SU-DHL-6 (cell line): ENCODE results near the gene USP25.

Experiments
- EZH2phosphoT487 ChIP-seq: fragments of 200-600 bp; sonication (generic), shearing (Covaris generic); conservative IDR thresholded peaks from 2 replicates; pipeline ENCODE4 v1.6.1; 2018; ENCODE audit warnings: mild to moderate bottlenecking, antibody characterized with exemption, low read length, moderate library complexity, mixed read lengths
- TF ChIP-seq, protein P1 (sequence below): fragments of 200-600 bp; sonication (generic); IDR thresholded peaks from one replicate; pipeline ENCODE4 v1.5.1; 2017; ENCODE audit warnings: antibody characterized with exemption, mild to moderate bottlenecking, low read length, moderate library complexity; ENCODE audit not compliant: insufficient read depth, poor library complexity, severe bottlenecking

DNA sequence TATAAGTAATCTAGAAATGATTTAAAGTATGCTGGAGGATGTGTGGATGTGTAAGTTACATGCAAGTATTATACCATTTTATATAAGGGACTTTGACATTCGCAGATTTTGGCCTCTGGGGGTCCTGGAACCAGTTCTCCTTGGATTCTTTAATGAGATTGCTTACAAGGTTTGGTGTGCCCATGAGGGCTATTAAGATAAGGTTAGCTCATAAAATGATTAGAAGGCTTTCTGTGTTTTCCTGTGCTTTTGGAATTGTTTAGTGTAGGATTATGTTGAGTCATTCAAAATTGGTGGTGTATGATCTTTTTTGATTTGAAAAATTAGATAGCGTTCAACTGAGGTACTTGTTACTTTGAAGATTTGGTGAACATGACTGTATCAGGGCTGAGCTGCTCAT is 5.6 kb downstream of the USP25 start:
- TF ChIP-seq, protein P1, sequence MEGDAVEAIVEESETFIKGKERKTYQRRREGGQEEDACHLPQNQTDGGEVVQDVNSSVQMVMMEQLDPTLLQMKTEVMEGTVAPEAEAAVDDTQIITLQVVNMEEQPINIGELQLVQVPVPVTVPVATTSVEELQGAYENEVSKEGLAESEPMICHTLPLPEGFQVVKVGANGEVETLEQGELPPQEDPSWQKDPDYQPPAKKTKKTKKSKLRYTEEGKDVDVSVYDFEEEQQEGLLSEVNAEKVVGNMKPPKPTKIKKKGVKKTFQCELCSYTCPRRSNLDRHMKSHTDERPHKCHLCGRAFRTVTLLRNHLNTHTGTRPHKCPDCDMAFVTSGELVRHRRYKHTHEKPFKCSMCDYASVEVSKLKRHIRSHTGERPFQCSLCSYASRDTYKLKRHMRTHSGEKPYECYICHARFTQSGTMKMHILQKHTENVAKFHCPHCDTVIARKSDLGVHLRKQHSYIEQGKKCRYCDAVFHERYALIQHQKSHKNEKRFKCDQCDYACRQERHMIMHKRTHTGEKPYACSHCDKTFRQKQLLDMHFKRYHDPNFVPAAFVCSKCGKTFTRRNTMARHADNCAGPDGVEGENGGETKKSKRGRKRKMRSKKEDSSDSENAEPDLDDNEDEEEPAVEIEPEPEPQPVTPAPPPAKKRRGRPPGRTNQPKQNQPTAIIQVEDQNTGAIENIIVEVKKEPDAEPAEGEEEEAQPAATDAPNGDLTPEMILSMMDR: no peak
- TF ChIP-seq EZH2phosphoT487: no peak
